HG03039 (cell line): ENCODE measurements around the gene SMIM10.
"Not testable (repeated sequence)": the region's sequence is repeated elsewhere in the genome, so short reads cannot be mapped to it uniquely, and the experiment has no call there.

Experiments
- ATAC-seq: cut with Tn5 transposase; IDR thresholded peaks from one replicate; pipeline ENCODE4 v1.9.1; 2021; ENCODE audit warnings: mild to moderate bottlenecking, moderate library complexity; ENCODE audit not compliant: unreplicated experiment

The SMIM10 gene

GRCh38 chrX:134990801-134991481 is at the start of gene SMIM10:
Gene SMIM10 (plus strand): TSS chrX:134990991. CDS start chrX:134991096, 105 bp downstream.
- ATAC-seq = no peak

GRCh38 chrX:134946364-134946763 is 44.4 kb upstream of the SMIM10 start:
- ATAC-seq = not testable (repeated sequence)

GRCh38 chrX:134948333-134949241 is 42.2 kb upstream of the SMIM10 start:
- no peak for ATAC-seq

GRCh38 chrX:134949271-134949670 is 41.5 kb upstream of the SMIM10 start:
- ATAC-seq = no peak

- ATAC-seq = no peak
These were observed 33.0 kb upstream of the SMIM10 start for GRCh38 chrX:134957836-134958235.

- not testable (repeated sequence) for ATAC-seq
These were observed 30.4 kb upstream of the SMIM10 start for GRCh38 chrX:134960366-134960765.

GRCh38 chrX:134963041-134963440 is 27.8 kb upstream of the SMIM10 start:
- no peak for ATAC-seq

- no peak for ATAC-seq
These were observed 21.1 kb upstream of the SMIM10 start for GRCh38 chrX:134969726-134970125.

- no peak for ATAC-seq
These were observed 18.9 kb upstream of the SMIM10 start for GRCh38 chrX:134971926-134972325.

- ATAC-seq = no peak
These were observed 15.3 kb upstream of the SMIM10 start for GRCh38 chrX:134975516-134975915.

GRCh38 chrX:134981910-134982309 is 8.9 kb upstream of the SMIM10 start:
- no peak for ATAC-seq

GRCh38 chrX:134982748-134983147 is 8.0 kb upstream of the SMIM10 start:
- ATAC-seq = no peak

GRCh38 chrX:134985479-134985878 is 5.3 kb upstream of the SMIM10 start:
- no peak for ATAC-seq

- no peak for ATAC-seq
These were observed 353 bp upstream of the SMIM10 start for GRCh38 chrX:134990475-134990800.

GRCh38 chrX:134997646-134998045 is 6.9 kb downstream of the SMIM10 start:
- no peak for ATAC-seq

GRCh38 chrX:134998246-134998645 is 7.5 kb downstream of the SMIM10 start:
- ATAC-seq = no peak

GRCh38 chrX:134999469-134999868 is 8.7 kb downstream of the SMIM10 start:
- no peak for ATAC-seq

GRCh38 chrX:135000516-135000915 is 9.7 kb downstream of the SMIM10 start:
- no peak for ATAC-seq

- peak; percentile 94 for ATAC-seq
These were observed 13.3 kb downstream of the SMIM10 start for GRCh38 chrX:135003876-135004623.

GRCh38 chrX:135006187-135006586 is 15.4 kb downstream of the SMIM10 start:
- no peak for ATAC-seq

- ATAC-seq = no peak
These were observed 18.3 kb downstream of the SMIM10 start for GRCh38 chrX:135009057-135009610.
